OCI-LY7 (cell line): Measurements from ENCODE around the gene LHX6. TPM values are rescaled to one million over a fixed set of nuclear protein-coding genes. Genes with fewer than 3 reads are reported as not detected.

Source experiments
- BruUV-seq: library from RNA; stranded (reverse); fragments of 400-500 nt; replicated peaks from 2 replicates; lab custom pipeline; 2021; lab: Mats Ljungman, UMichigan
- CTCF ChIA-PET: fragments of 300-600 bp; sonication (Branson Sonifier 250); formaldehyde crosslinking; loops from one replicate; lab custom pipeline; 2022; ENCODE audit warnings: antibody characterized with exemption; ENCODE audit not compliant: unreplicated experiment; lab: Charles Lee
- POLR2A ChIA-PET: fragments of 300-600 bp; sonication (Branson Sonifier 250); formaldehyde crosslinking; loops from one replicate; lab custom pipeline; 2022; ENCODE audit warnings: antibody characterized with exemption; lab: Charles Lee
- DNase-seq: peaks from one replicate; pipeline ENCODE4 v3.0.0-alpha.2; 2015; ENCODE audit warnings: low spot score
- H2AFZ ChIP-seq: fragments of 200-600 bp; sonication (generic), shearing (Covaris generic); 2 replicates; pipeline ENCODE4 v1.6.1; 2014; ENCODE audit warnings: mild to moderate bottlenecking, antibody characterized with exemption, low read length, moderate library complexity
- H3K27ac ChIP-seq: fragments of 200-600 bp; sonication (generic); 2 replicates; pipeline ENCODE4 v1.5.1; 2014; ENCODE audit warnings: mixed run types, low read depth, mild to moderate bottlenecking, moderate library complexity, low read length, inconsistent platforms; ENCODE audit not compliant: poor library complexity, severe bottlenecking
- H3K36me3 ChIP-seq: fragments of 200-600 bp; sonication (generic); 2 replicates; pipeline ENCODE4 v1.6.1; 2014; ENCODE audit warnings: mild to moderate bottlenecking, antibody characterized with exemption, low read length, moderate library complexity, mixed read lengths; ENCODE audit not compliant: insufficient read depth
- H3K4me1 ChIP-seq: fragments of 200-600 bp; sonication (generic); 2 replicates; pipeline ENCODE4 v1.5.1; 2014; ENCODE audit warnings: mild to moderate bottlenecking, low read length; ENCODE audit not compliant: insufficient read depth, poor library complexity, severe bottlenecking
- H3K4me2 ChIP-seq: fragments of 200-600 bp; sonication (generic); 2 replicates; pipeline ENCODE4 v1.6.1; 2014; ENCODE audit warnings: mild to moderate bottlenecking, low read length
- H3K4me3 ChIP-seq: fragments of 200-600 bp; sonication (generic); 2 replicates; pipeline ENCODE4 v1.5.1; 2014; ENCODE audit warnings: mild to moderate bottlenecking, low read depth, low read length; ENCODE audit not compliant: poor library complexity, severe bottlenecking
- H3K79me2 ChIP-seq: fragments of 200-600 bp; sonication (generic); 2 replicates; pipeline ENCODE4 v1.6.1; 2016; ENCODE audit warnings: low read depth, mild to moderate bottlenecking, low read length, moderate library complexity, mixed read lengths; ENCODE audit not compliant: insufficient read depth
- H3K9me2 ChIP-seq: fragments of 200-600 bp; sonication (generic); 2 replicates; pipeline ENCODE4 v1.6.1; 2016; ENCODE audit warnings: mild to moderate bottlenecking, low read length, mixed read lengths; ENCODE audit not compliant: insufficient read depth
- H3K9me3 ChIP-seq: fragments of 200-600 bp; sonication (generic); 2 replicates; pipeline ENCODE4 v1.6.1; 2014; ENCODE audit warnings: mild to moderate bottlenecking, mixed run types, low read length, mixed read lengths
- H4K20me1 ChIP-seq: fragments of 200-600 bp; sonication (generic); 2 replicates; pipeline ENCODE4 v1.6.1; 2014; ENCODE audit warnings: mild to moderate bottlenecking, antibody characterized with exemption, low read length, moderate library complexity, mixed read lengths; ENCODE audit not compliant: insufficient read depth
- CTCF ChIP-seq: fragments of 200-600 bp; sonication (generic); conservative IDR thresholded peaks from 2 replicates; pipeline ENCODE4 v1.5.1; 2014; ENCODE audit warnings: mild to moderate bottlenecking, antibody characterized with exemption, low read length, moderate library complexity, mixed read lengths
- EZH2phosphoT487 ChIP-seq: fragments of 200-600 bp; sonication (generic); IDR thresholded peaks from 2 replicates; pipeline ENCODE4 v1.6.1; 2018; ENCODE audit warnings: low read depth, borderline replicate concordance, mild to moderate bottlenecking, mixed run types, antibody characterized with exemption, low read length, moderate library complexity, mixed read lengths
- intact Hi-C: fragments of 100-400 bp; cut with micrococcal nuclease; formaldehyde crosslinking; loops from one replicate; pipeline ENCODE4 v1.10.0; 2022; ENCODE audit not compliant: unreplicated experiment
- total RNA-seq, 2 experiments: library from RNA; depleted of rRNA in 1 of 2; stranded (reverse); fragments of >200 nt in 1 of 2; shearing (Covaris generic) in 1 of 2; gene quantifications; 2 replicates each; pipeline ENCODE4 v1.2.3, GENCODE V29; 2014 to 2022

Gene LHX6
- total RNA-seq, 2 experiments from 2014 or later: not detected

GRCh38 chr9:122164286-122164685, 64.5 kb downstream of the LHX6 start:
- no peak for TF ChIP-seq EZH2phosphoT487
- no peak for TF ChIP-seq CTCF
- Histone ChIP-seq H3K9me2 (no peaks in the 10 kb centered on the region), H3K4me2 (no peak overlapping the region), H3K79me2 (peaks cover 1% of the 10 kb centered on the region; the same call in 1 of the 2 replicates), H3K4me1 (no peaks in the 10 kb centered on the region), H2AFZ (no peak overlapping the region), H3K9me3 (peaks cover 11% of the 10 kb centered on the region), H4K20me1 (no peaks in the 10 kb centered on the region), H3K27ac (no peak overlapping the region), H3K36me3 (no peaks in the 10 kb centered on the region), H3K4me3 (no peak overlapping the region)
- intact Hi-C loops: no loop called here
- DNase-seq: no peak
- ChIA-PET POLR2A (interaction anchor here (0.8 kb wide), 1 partner anchor 9 kb away, joined by 3 read pairs; no protein-coding TSS in a partner anchor), CTCF (no interaction called here)
- no TSS peak for BruUV-seq

GRCh38 chr9:122162415-122162814, 66.3 kb downstream of the LHX6 start:
- H3K36me3 ChIP-seq: no peaks in the 10 kb centered on the region
- H2AFZ ChIP-seq: no peak overlapping the region
- no peak overlapping the region for H3K27ac ChIP-seq
- ChIA-PET POLR2A (no interaction called here), CTCF (no interaction called here)
- no peaks in the 10 kb centered on the region for H3K9me2 ChIP-seq
- peaks cover 11% of the 10 kb centered on the region for H3K9me3 ChIP-seq
- peaks cover 11% of the 10 kb centered on the region; the same call in 1 of the 2 replicates for H3K79me2 ChIP-seq
- H3K4me3 ChIP-seq: no peak overlapping the region
- intact Hi-C loops: no loop called here
- no TSS peak for BruUV-seq
- TF ChIP-seq CTCF (no peak), EZH2phosphoT487 (no peak)
- DNase-seq: no peak
- peaks cover 7% of the 10 kb centered on the region for H3K4me1 ChIP-seq
- H3K4me2 ChIP-seq: no peak overlapping the region
- H4K20me1 ChIP-seq: no peaks in the 10 kb centered on the region

- POLR2A ChIA-PET: no interaction called here
- TF ChIP-seq CTCF (no peak), EZH2phosphoT487 (no peak)
- intact Hi-C loops: loop anchor here (1.0 kb wide), 1 partner anchor 104 kb away; the partner anchor contains the start of genes MRRF and RBM18
- Histone ChIP-seq H3K79me2 (peaks cover 26% of the 10 kb centered on the region; the same call in 1 of the 2 replicates), H4K20me1 (no peaks in the 10 kb centered on the region), H3K4me3 (peak overlapping the region; percentile 81), H3K9me3 (peaks cover 11% of the 10 kb centered on the region), H3K9me2 (no peaks in the 10 kb centered on the region), H2AFZ (peak overlapping the region; percentile 81; the same call in 1 of the 2 replicates), H3K36me3 (0 out of 2 replicates have a peak, but pooled peaks cover 4% of the 10 kb centered on the region), H3K27ac (no peak overlapping the region), H3K4me1 (peaks cover 7% of the 10 kb centered on the region), H3K4me2 (peak overlapping the region; percentile 66)
- CTCF ChIA-PET: no interaction called here
- no TSS peak for BruUV-seq
- DNase-seq: no peak
These were observed 68.9 kb downstream of the LHX6 start for GRCh38 chr9:122159925-122160246.
